Subcutaneous adipose tissue (tissue), 4 donors: ENCODE data around the gene FRS3. TPM values are rescaled to one million over a fixed set of nuclear protein-coding genes. Genes with fewer than 3 reads are reported as not detected.

Experiments used
- total RNA-seq, 4 donors: library from RNA; depleted of rRNA; stranded (reverse); fragments of >200 nt; gene quantifications; one replicate each; pipeline ENCODE4 v1.1.0, GENCODE V29; 2016
- TF ChIP-seq, protein P1 (sequence below): fragments of 450-650 bp; IDR thresholded peaks from one replicate; pipeline ENCODE4 v1.5.1; 2016; ENCODE audit warnings: low read depth, mild to moderate bottlenecking, control low read depth, antibody characterized with exemption, moderate library complexity

The FRS3 gene
- total RNA-seq, 4 donors from 2014 or later, result 2.1 to 6.8 (median 3.6) TPM

GRCh38 chr6:41728073-41728936, 51.4 kb downstream of the FRS3 start:
- TF ChIP-seq, protein P1, sequence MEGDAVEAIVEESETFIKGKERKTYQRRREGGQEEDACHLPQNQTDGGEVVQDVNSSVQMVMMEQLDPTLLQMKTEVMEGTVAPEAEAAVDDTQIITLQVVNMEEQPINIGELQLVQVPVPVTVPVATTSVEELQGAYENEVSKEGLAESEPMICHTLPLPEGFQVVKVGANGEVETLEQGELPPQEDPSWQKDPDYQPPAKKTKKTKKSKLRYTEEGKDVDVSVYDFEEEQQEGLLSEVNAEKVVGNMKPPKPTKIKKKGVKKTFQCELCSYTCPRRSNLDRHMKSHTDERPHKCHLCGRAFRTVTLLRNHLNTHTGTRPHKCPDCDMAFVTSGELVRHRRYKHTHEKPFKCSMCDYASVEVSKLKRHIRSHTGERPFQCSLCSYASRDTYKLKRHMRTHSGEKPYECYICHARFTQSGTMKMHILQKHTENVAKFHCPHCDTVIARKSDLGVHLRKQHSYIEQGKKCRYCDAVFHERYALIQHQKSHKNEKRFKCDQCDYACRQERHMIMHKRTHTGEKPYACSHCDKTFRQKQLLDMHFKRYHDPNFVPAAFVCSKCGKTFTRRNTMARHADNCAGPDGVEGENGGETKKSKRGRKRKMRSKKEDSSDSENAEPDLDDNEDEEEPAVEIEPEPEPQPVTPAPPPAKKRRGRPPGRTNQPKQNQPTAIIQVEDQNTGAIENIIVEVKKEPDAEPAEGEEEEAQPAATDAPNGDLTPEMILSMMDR, result no peak

DNA sequence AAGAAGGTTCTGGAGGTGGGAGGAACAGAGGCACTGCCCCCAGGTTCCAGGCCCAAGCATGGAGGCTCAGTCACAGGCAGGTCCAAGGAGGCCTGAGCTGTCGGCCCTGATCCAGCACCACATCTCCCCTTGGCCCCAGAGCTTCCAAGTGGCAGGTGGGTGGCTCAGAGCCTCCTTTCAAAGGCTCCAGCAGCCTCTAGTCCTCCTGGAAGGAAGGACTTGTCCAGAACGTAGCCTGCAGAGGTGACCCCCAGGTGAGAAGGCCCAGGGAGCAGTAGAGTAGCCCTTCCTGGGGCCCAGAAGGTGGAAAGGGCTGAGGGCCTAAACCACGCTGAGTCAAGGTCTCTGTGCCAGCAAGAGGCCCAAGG, 52.0 kb downstream of the FRS3 start:
- TF ChIP-seq, protein P1, result no peak

- TF ChIP-seq, protein P1, result no peak
These were observed 52.8 kb downstream of the FRS3 start for GRCh38 chr6:41726876-41727275.

DNA sequence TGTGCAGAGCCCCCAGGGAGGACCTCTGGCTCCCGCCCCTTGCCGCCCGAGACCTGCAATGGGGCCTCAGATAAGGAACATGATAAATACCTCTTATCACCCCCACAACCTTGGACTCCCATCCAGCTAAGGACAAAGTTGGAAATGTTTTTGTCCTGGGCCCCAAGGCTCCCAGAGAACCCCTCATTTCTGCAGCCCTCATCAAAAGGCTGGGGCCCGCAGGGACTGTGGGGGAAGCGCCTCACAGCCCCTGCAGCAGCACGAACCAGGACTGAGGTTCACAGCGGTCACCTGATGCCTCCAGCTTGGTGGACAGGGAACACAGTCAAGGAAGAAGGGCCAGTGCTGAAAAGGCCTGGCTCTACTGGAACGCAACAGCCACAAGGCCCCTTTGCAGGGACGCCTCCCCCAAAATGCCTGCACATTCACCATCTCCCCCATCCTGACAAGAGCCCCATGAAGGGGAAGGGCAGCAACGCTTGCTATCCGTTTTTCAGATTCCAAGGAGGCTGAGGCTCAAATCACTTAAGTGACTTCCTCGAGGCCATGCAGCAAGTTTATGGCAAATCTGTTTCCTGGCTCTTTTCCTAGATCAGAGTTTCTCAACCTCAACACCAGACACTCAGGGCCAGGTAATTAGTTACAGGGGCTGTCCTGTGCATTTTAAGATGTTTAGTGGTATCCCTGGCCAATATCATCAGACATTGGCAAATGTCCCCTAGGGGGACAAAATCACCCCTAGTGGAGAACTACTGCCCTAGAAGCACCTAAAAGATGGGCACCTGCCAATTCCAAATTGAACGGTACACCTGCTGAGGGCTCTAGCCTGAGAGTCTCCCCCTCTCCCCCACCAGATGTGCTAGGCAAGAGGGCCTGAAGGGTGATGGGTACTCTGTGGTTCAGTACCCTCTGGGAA, 54.9 kb downstream of the FRS3 start:
- TF ChIP-seq, protein P1, result no peak

DNA sequence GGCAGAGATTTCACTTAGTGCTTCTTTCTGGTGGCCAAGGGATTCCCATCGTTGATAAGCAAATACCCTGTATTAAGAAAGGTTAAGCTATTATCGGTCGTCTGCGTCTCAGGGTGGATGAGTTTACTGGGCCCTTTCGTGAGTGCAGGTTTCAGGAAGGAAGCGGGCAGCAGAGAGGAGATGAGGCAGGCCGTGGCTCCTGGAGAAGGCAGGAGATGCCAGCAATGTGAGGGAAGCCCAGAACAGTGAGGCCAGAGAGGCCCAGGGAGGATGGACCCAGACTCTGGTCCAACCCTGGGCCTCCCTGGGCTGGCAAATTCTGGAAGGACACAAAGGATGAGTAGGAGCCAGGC, 55.5 kb downstream of the FRS3 start:
- TF ChIP-seq, protein P1, result no peak

GRCh38 chr6:41723530-41724227, 56.0 kb downstream of the FRS3 start:
- TF ChIP-seq, protein P1, result no peak
